Activated B cell treated with CpG ODN at 0.5 μM for 24 hours (primary cell): ENCODE measurements around the gene GAREM1. TPM values are rescaled to one million over a fixed set of nuclear protein-coding genes. Genes with fewer than 3 reads are reported as not detected.

Source experiments
- ATAC-seq: fragments of 200-7000 bp; cut with Tn5 transposase; one replicate; pipeline ENCODE4 v1.10.0; 2021; ENCODE audit warnings: low read depth, mild to moderate bottlenecking, moderate library complexity
- CTCF ChIA-PET: fragments of 350-600 bp; sonication (Branson Sonifier 250); formaldehyde crosslinking; loops from one replicate; lab custom pipeline; 2021; ENCODE audit warnings: antibody characterized with exemption; lab: Charles Lee
- POLR2A ChIA-PET: fragments of 350-600 bp; sonication (Branson Sonifier 250); formaldehyde crosslinking; loops from one replicate; lab custom pipeline; 2021; ENCODE audit warnings: antibody characterized with exemption; lab: Charles Lee
- DNase-seq: peaks from one replicate; pipeline ENCODE4 v3.0.0; 2022
- H3K27ac Mint-ChIP-seq: one replicate; pipeline ENCODE4 v1.8.0; 2020; ENCODE audit warnings: mixed read lengths
- H3K27me3 Mint-ChIP-seq: one replicate; pipeline ENCODE4 v1.8.0; 2021; ENCODE audit warnings: mixed read lengths
- H3K36me3 Mint-ChIP-seq: one replicate; pipeline ENCODE4 v1.8.0; 2021; ENCODE audit warnings: low read depth, mixed read lengths
- H3K4me1 Mint-ChIP-seq: one replicate; pipeline ENCODE4 v1.8.0; 2021; ENCODE audit warnings: mixed read lengths
- H3K4me3 Mint-ChIP-seq: one replicate; pipeline ENCODE4 v1.8.0; 2020; ENCODE audit warnings: mild to moderate bottlenecking, mixed read lengths
- H3K9me3 Mint-ChIP-seq: one replicate; pipeline ENCODE4 v1.8.0; 2020; ENCODE audit warnings: mixed read lengths
- intact Hi-C: fragments of 100-400 bp; cut with micrococcal nuclease; formaldehyde crosslinking; loops from one replicate; pipeline ENCODE4 v1.15.1; 2024
- total RNA-seq: library from RNA; stranded (reverse); gene quantifications from 2 replicates; pipeline ENCODE4 v1.2.3, GENCODE V29; 2022
- TF ChIP-seq, protein P1 (sequence below): fragments of 200-600 bp; IDR thresholded peaks from one replicate; pipeline ENCODE4 v1.8.0; 2022; ENCODE audit warnings: antibody characterized with exemption, mild to moderate bottlenecking

GAREM1 gene
- total RNA-seq, 1 donor from 2014 or later: not detected

DNA sequence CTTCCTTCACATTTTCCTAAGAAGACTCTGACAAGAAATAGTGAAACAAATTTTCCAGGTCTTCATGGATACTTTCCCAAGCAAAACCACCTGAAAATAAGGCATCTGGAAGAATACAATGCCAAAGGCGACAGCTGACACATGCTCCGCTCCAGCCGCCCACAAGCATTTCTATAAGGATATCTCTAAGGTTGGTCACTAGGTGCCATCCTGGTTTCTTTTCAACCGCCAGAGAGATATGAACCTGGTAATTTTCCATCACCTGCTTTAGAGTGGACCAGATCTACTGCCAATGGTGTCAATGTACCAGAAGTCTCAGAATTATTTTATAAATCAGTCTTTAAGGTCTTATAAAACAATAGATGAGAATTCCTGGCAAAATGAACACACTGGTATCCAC lies 97.2 kb downstream of the GAREM1 start:
- H3K27ac Mint-ChIP-seq: no peak overlapping the region
- DNase-seq (no peak), ATAC-seq (no peak)
- peaks cover 2% of the 10 kb centered on the region for H3K27me3 Mint-ChIP-seq
- no peaks in the 10 kb centered on the region for H3K36me3 Mint-ChIP-seq
- POLR2A ChIA-PET: no interaction called here
- CTCF ChIA-PET: no interaction called here
- intact Hi-C loops: no loop called here
- no peaks in the 10 kb centered on the region for H3K9me3 Mint-ChIP-seq
- TF ChIP-seq, protein P1, sequence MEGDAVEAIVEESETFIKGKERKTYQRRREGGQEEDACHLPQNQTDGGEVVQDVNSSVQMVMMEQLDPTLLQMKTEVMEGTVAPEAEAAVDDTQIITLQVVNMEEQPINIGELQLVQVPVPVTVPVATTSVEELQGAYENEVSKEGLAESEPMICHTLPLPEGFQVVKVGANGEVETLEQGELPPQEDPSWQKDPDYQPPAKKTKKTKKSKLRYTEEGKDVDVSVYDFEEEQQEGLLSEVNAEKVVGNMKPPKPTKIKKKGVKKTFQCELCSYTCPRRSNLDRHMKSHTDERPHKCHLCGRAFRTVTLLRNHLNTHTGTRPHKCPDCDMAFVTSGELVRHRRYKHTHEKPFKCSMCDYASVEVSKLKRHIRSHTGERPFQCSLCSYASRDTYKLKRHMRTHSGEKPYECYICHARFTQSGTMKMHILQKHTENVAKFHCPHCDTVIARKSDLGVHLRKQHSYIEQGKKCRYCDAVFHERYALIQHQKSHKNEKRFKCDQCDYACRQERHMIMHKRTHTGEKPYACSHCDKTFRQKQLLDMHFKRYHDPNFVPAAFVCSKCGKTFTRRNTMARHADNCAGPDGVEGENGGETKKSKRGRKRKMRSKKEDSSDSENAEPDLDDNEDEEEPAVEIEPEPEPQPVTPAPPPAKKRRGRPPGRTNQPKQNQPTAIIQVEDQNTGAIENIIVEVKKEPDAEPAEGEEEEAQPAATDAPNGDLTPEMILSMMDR: no peak
- no peak overlapping the region for H3K4me3 Mint-ChIP-seq
- H3K4me1 Mint-ChIP-seq: no peaks in the 10 kb centered on the region

- intact Hi-C loops: no loop called here
- TF ChIP-seq, protein P1: no peak
- ATAC-seq (no peak), DNase-seq (no peak)
- H3K36me3 Mint-ChIP-seq: no peaks in the 10 kb centered on the region
- H3K4me1 Mint-ChIP-seq: no peaks in the 10 kb centered on the region
- ChIA-PET CTCF (no interaction called here), POLR2A (no interaction called here)
- H3K27me3 Mint-ChIP-seq: peaks cover 2% of the 10 kb centered on the region
- no peak overlapping the region for H3K27ac Mint-ChIP-seq
- H3K4me3 Mint-ChIP-seq: no peak overlapping the region
- H3K9me3 Mint-ChIP-seq: no peaks in the 10 kb centered on the region
Observed at GRCh38 chr18:32372381-32373061, 98.2 kb downstream of the GAREM1 start.

GRCh38 chr18:32372047-32372380 lies 98.7 kb downstream of the GAREM1 start:
- no peak for DNase-seq
- H3K36me3 Mint-ChIP-seq: no peaks in the 10 kb centered on the region
- H3K9me3 Mint-ChIP-seq: no peaks in the 10 kb centered on the region
- H3K4me3 Mint-ChIP-seq: no peak overlapping the region
- no peaks in the 10 kb centered on the region for H3K4me1 Mint-ChIP-seq
- POLR2A ChIA-PET: no interaction called here
- peaks cover 2% of the 10 kb centered on the region for H3K27me3 Mint-ChIP-seq
- no peak for ATAC-seq
- intact Hi-C loops: no loop called here
- TF ChIP-seq, protein P1: no peak
- no peak overlapping the region for H3K27ac Mint-ChIP-seq
- CTCF ChIA-PET: no interaction called here

- intact Hi-C loops: no loop called here
- ATAC-seq (no peak), DNase-seq (no peak)
- Mint-ChIP-seq H3K27ac (no peak overlapping the region), H3K4me1 (no peaks in the 10 kb centered on the region), H3K36me3 (no peaks in the 10 kb centered on the region), H3K4me3 (no peak overlapping the region), H3K27me3 (peaks cover 2% of the 10 kb centered on the region), H3K9me3 (no peaks in the 10 kb centered on the region)
- TF ChIP-seq, protein P1: no peak
- CTCF ChIA-PET: no interaction called here
- POLR2A ChIA-PET: no interaction called here
Observed at GRCh38 chr18:32371384-32371783, 99.3 kb downstream of the GAREM1 start.

GRCh38 chr18:32368991-32369390 lies 101.7 kb downstream of the GAREM1 start:
- ChIA-PET POLR2A (no interaction called here), CTCF (no interaction called here)
- Mint-ChIP-seq H3K9me3 (no peaks in the 10 kb centered on the region), H3K27me3 (peaks cover 2% of the 10 kb centered on the region), H3K4me1 (no peaks in the 10 kb centered on the region), H3K27ac (no peak overlapping the region), H3K4me3 (no peak overlapping the region), H3K36me3 (no peaks in the 10 kb centered on the region)
- intact Hi-C loops: no loop called here
- DNase-seq (no peak), ATAC-seq (no peak)
- TF ChIP-seq, protein P1: no peak
